Mammary epithelial cell (primary cell): Measurements from ENCODE around the gene TYRO3.

Experiments used
- CTCF ChIP-seq, 2 donors: IDR thresholded peaks in 1 of 2; conservative IDR thresholded peaks in 1 of 2; 2 replicates each; pipeline ENCODE4 v1.5.1; 2011 to 2012; ENCODE audit warnings: inconsistent platforms in 2 of 2, low read length in 2 of 2, mild to moderate bottlenecking in 2 of 2, control low read depth in 1 of 2, low read depth in 1 of 2; ENCODE audit not compliant: insufficient read depth in 1 of 2; ENCODE audit errors: extremely low read depth in 1 of 2
- EZH2 ChIP-seq: IDR thresholded peaks from 2 replicates; pipeline ENCODE4 v1.6.1; 2012; ENCODE audit warnings: low read length, inconsistent platforms, borderline replicate concordance

- TF ChIP-seq CTCF (conservative IDR thresholded peaks at IDR 0.05 in 1 of 2, IDR thresholded peaks at IDR 0.05 in 1 of 2; ENCODE audit: extremely low read depth in 1 of 2, insufficient read depth in 1 of 2, low read depth in 1 of 2, low read length in 2 of 2) (no peak), EZH2 (no peak)
Measured at GRCh38 chr15:41513506-41514227, 45.3 kb upstream of the TYRO3 start, which contains the start of gene LTK.
